GM06990 (cell line): ENCODE results near the gene A1BG.

Experiments used
- DNase-seq: peaks from one replicate; pipeline ENCODE4 v3.0.0-alpha.2; 2011; ENCODE audit not compliant: insufficient read length; ENCODE audit errors: extremely low read depth
- H3K27me3 ChIP-seq: replicated peaks from 2 replicates; pipeline ENCODE4 v1.6.0; 2011; ENCODE audit warnings: low read length; ENCODE audit not compliant: control insufficient read depth, insufficient read depth
- H3K36me3 ChIP-seq: 2 replicates; pipeline ENCODE4 v1.5.1; 2011; ENCODE audit warnings: low read length; ENCODE audit not compliant: control insufficient read depth, insufficient read depth
- H3K4me3 ChIP-seq: replicated peaks from 2 replicates; pipeline ENCODE4 v1.5.1; 2011; ENCODE audit warnings: low read depth, mild to moderate bottlenecking, control low read depth, low read length
- TF ChIP-seq, protein P1 (sequence below): IDR thresholded peaks from 2 replicates; pipeline ENCODE4 v1.5.1; 2011; ENCODE audit warnings: low read length, control low read depth, mild to moderate bottlenecking, inconsistent platforms; ENCODE audit not compliant: insufficient read depth, poor library complexity, severe bottlenecking

Gene A1BG, protein sequence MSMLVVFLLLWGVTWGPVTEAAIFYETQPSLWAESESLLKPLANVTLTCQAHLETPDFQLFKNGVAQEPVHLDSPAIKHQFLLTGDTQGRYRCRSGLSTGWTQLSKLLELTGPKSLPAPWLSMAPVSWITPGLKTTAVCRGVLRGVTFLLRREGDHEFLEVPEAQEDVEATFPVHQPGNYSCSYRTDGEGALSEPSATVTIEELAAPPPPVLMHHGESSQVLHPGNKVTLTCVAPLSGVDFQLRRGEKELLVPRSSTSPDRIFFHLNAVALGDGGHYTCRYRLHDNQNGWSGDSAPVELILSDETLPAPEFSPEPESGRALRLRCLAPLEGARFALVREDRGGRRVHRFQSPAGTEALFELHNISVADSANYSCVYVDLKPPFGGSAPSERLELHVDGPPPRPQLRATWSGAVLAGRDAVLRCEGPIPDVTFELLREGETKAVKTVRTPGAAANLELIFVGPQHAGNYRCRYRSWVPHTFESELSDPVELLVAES

DNA sequence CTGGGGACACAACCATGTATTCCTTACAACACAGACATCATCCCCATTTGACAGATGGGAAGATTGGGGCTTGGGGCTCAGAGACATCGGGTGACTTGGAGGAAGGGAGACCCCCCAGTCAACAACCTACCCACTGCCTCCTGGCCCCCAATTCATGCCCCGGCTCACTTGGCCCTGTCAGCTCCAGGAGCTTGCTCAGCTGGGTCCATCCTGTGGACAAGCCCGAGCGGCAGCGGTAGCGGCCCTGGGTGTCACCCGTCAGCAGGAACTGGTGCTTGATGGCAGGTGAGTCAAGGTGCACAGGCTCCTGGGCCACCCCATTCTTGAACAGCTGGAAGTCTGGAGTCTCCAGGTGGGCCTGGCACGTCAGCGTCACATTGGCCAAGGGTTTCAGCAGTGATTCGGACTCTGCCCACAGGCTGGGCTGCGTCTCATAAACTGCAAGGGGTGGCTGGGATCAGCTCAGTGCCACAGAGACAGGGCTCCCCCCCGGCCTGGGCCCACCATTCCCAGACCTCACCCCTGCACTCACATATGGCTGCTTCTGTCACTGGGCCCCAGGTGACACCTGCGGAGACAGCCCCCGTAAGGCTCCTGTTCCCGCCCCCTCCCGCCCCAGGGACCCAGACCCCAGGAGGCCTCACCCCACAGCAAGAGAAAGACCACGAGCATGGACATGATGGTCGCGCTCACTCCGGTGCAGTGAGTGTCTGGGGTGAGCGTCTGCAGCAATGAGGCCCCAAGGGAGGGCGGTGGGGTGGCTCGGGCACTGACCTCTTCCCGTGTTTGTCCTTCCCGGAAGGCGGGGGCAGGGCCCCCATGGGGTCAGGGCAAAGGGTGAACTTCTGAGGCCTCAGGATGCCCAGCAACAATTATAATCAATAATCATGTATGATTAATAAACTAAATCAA, at the start of gene A1BG:
A1BG (minus strand) TSS at position 733 of the 912 bp plus-strand sequence; CDS start at position 678, 55 bp downstream.
- no peak for DNase-seq
- Histone ChIP-seq H3K36me3 (peaks cover 2% of the 10 kb centered on the region), H3K27me3 (no peaks in the 10 kb centered on the region), H3K4me3 (no peak within 1 kb of the TSS)
- TF ChIP-seq, protein P1, sequence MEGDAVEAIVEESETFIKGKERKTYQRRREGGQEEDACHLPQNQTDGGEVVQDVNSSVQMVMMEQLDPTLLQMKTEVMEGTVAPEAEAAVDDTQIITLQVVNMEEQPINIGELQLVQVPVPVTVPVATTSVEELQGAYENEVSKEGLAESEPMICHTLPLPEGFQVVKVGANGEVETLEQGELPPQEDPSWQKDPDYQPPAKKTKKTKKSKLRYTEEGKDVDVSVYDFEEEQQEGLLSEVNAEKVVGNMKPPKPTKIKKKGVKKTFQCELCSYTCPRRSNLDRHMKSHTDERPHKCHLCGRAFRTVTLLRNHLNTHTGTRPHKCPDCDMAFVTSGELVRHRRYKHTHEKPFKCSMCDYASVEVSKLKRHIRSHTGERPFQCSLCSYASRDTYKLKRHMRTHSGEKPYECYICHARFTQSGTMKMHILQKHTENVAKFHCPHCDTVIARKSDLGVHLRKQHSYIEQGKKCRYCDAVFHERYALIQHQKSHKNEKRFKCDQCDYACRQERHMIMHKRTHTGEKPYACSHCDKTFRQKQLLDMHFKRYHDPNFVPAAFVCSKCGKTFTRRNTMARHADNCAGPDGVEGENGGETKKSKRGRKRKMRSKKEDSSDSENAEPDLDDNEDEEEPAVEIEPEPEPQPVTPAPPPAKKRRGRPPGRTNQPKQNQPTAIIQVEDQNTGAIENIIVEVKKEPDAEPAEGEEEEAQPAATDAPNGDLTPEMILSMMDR = no peak

DNA sequence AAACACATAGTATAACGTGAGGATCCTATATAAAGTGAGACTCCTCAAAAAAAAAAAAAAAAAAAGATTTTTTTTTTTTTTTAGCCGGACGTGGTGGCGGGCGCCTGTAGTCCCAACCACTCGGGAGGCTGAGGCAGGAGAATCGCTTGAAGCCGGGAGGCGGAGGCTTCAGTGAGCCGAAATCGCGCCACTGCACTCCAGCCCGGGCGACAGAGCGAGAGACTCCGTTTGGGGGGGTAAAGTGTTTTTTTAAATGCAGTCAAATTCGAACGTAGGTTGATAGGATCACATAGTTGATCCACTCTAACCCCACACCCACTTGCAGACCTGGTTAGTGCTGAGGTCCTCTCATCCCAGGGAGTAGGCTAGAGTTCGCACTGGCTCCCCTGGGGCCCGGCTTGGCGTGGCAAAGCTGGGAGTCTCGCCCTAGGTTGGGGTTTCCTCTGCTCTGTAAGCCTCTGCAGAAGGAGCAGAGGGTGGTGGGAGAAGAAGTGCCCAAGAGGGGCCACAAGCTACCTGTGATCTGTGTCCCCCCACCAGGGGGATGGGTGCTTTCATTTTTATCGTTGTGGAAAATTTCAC, 48.6 kb upstream of the A1BG start:
- H3K27me3 ChIP-seq = no peaks in the 10 kb centered on the region
- peak overlapping the region; percentile 76 for H3K4me3 ChIP-seq
- H3K36me3 ChIP-seq = no peaks in the 10 kb centered on the region; the same call in 1 of the 2 replicates
- TF ChIP-seq, protein P1 = no peak
- DNase-seq = no peak

DNA sequence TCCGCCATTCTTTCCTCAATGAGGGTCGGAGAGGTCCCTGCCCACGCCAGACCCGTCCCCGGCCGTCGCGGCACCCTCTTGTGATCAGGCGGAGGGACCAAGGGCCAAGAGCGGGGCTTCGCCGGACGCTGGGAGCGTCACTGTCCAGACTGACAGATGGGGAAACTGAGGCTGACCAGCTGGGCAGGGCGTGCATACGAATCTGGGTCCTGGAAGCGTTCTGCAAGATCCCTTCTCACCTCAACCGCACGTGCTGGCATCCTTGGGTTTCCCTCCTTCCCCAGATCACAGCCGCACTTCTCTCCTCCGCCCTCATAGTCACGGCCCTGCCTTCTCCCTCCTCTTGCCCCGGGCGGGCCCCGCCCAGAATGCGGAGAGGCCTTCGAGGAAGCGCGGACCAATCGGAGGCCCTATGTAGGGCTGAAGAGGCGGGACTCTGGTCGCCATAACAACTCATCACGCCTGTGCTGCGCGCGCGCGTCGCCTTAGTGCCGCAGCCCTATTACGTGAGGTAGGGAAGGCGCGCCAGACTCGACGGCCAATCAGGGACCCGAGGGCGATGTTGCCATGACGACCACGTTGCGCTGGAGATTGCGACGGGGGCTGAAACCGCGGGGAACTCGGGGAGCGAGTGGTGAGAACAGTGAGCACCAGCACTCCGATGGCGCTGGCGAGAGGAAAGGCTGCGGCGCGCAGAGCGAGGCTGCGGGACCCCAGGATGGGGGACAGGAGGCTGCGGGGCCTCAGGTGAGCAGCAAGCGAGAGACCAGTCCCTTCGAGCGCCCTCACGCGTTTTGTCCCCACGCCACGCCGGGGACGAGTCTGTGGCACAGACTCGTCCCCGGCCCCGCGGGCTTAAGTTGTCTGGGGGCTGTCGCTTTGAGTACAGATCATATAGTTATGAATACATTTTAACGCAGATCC, 47.9 kb upstream of the A1BG start:
- Histone ChIP-seq H3K27me3 (no peaks in the 10 kb centered on the region), H3K36me3 (no peaks in the 10 kb centered on the region; the same call in 1 of the 2 replicates), H3K4me3 (peak overlapping the region; percentile 76)
- DNase-seq = peak; percentile 99
- TF ChIP-seq, protein P1 = no peak

DNA sequence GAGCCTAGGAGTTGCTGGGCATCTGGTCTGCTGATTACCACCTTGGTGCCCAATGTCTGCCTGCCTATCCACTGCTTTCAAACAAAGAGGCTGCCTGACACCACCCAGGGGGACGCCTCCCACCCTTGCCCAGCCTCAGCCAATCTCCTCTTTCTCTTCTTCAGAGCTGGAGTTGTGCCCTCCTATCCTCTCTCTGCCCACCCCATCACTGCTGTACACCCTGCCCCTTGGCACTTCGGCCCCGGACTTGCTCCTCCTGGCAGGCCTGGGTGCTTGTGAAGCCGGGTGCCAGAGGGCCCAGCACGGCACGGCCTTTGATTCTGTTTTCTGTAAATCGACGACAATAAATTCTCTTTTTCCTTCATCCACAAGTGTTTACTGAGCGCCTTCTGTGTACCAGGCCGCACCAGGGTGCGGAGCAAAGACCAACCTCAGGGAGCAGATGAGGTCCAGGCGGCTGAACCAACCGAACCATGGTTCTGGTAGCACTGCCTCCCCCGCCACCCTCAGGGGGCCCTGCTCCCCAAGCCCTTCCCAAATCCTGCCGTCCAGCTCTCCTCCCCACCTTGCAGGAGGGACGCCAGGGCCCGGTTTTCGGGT, 47.1 kb upstream of the A1BG start:
- TF ChIP-seq, protein P1 = no peak
- Histone ChIP-seq H3K36me3 (peaks cover 1% of the 10 kb centered on the region), H3K27me3 (no peaks in the 10 kb centered on the region), H3K4me3 (peak overlapping the region; percentile 43)
- no peak for DNase-seq
